GM21360 (cell line): ENCODE results near the gene DNAJC30.

Experiments used
- ATAC-seq: cut with Tn5 transposase; IDR thresholded peaks from one replicate; pipeline ENCODE4 v1.9.1; 2021; ENCODE audit warnings: mild to moderate bottlenecking, moderate library complexity; ENCODE audit not compliant: unreplicated experiment

Gene DNAJC30

DNA sequence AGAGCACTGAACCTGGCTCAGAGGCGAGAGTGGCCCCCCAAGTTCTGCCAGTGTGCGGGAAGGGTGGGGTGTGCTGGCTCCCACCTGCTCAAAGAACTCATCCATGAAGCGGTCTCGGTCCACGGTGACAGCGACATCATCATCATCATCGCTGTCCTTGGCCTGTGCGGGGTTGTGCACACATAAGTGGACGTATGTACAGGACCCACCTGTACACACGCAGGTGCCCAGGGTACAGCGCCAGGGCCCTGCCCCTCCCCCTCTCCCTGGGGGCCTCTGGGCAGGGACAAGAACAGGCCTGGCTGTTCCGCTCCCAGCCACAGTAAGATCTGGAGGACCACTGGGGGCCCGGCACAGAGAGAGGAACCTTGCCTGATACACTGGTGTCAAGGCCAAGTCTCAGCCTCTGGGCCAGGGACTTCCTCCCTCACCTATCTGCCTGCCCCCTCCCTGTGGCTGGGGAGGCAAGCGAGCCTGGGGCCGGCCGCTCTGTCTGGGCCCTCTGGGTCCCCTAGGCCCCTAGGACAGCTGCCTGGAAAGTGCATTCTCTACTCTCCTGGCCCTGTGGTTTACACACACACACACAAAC lies 25.8 kb upstream of the DNAJC30 start:
- ATAC-seq, result no peak

- ATAC-seq, result no peak
Measured at GRCh38 chr7:73707045-73707631, 23.9 kb upstream of the DNAJC30 start.

DNA sequence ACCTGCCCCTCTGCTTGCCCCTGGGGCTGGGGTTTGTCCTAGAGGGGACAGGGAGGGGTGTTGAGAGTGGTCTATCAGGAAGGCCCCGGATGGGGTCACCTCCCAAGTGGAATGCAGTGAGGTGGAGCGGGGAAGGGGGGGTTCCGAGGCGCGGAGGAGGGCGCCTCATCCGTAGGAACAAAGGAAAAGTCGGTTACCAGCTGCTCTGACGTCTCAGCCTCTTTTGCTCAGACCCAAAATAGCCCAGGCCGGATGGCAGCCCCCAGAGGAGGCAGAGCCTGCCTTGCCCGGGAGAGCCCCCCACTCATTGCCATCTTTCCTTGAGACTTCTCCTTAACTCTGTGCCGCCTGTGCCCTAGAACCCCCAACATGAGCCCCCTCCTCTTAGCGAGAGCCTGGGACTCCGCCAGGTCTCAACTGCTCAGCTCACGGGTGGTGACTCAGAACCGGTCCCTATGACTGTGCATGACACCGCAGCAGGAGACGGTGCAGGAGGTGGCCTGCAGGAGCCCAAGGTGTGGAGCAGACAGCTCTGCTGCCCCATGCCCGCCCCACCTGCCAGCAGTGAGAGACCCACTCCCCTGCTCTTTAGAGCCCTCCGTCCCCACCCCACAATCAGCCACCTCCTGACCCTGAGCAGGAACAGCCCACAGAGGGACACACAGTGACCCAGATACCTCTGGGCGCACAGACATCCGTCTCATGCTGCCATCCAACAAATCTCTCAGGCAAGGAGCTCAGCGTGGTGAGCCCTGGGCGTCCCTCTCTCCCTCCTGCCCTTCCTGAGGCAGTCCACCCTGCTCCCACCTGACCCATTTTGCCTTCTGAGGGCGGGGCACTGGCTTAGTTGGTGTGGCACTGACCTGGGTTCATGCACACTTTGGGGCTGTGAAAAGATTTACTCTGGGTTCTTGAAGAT lies 23.1 kb upstream of the DNAJC30 start:
- no peak for ATAC-seq

GRCh38 chr7:73705551-73705920 lies 22.3 kb upstream of the DNAJC30 start:
- no peak for ATAC-seq

- ATAC-seq, result no peak
Measured at GRCh38 chr7:73704640-73705550, 21.6 kb upstream of the DNAJC30 start.

GRCh38 chr7:73703757-73704639 lies 20.7 kb upstream of the DNAJC30 start:
- ATAC-seq, result no peak

DNA sequence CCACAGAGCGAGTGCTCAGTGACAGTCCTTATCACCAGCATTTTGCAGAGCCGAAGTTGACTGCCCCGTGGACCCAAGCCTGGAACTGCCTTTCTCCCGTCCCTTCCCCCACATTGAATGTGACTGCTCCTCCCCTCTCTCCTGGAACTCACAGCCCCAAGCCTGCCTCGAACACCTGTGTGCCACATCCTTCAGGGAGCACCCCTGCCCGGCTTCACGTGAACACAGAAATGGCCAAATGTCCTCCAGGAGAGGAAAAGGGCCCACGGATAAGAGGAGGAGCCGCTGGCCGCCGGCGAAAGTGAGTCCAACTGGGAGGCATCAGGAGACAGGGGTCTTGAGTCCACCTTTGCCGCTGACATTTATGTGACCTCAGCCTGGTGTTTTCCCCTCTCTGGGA lies 20.0 kb upstream of the DNAJC30 start:
- ATAC-seq, result no peak

- ATAC-seq, result no peak
Measured at GRCh38 chr7:73702665-73703064, 19.4 kb upstream of the DNAJC30 start.

GRCh38 chr7:73702226-73702625 lies 19.0 kb upstream of the DNAJC30 start:
- ATAC-seq, result no peak

DNA sequence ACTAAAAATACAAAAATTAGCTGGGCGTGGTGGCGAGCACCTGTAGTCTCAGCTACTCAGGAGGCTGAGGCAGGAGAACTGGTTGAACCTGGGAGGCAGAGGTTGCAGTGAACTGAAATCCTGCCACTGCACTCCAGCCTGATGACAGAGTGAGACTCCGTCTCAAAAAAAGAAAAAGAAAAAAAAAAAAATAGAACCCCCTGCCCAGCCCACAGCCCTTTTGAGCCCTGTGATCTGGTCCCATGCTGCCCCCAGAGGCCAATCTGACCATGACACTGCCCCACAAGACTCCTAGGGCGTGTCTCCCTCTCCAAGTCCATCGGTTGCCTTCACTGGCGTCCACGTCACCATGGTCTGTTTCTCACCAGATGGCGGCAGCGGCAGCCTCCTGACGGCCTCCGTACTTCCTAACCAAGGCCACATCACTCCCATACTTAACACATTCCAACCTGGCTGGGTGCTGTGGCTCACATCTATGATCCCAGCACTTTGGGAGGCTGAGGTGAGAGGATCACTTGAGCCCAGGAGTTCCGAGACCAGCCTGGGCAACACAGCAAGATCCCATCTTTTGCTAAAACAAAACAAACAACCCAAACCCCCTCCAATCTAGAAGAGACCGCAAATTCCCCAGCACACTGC lies 18.2 kb upstream of the DNAJC30 start:
- ATAC-seq, result no peak

DNA sequence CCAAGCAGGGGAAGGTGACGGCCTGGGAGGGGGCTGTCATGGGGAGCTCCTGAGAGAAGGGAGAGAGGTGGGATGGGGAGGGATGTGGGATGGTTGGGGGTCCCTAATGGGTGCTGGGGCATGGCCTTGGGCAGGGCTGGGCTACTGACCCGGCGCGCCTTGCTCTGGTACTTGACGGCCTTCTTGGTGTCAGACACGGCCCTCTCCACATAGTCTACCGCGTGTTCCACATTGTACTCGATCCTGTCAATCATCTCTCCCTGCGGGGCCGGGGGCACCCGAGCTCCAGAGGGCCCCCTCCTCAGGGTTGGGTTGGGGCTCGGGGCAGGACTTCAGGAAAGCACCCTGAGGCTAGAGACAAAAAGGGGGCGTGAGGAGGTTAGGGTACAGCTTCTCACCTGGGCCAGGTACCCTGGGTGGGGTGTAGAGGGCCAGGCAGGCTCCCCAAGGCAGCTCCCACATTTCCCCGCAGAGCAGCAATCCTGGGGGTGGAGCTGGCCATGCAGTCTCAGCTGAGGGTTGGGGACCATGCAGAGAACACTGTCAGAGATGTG lies 17.4 kb upstream of the DNAJC30 start:
- no peak for ATAC-seq

GRCh38 chr7:73700069-73700423 lies 16.8 kb upstream of the DNAJC30 start:
- no peak for ATAC-seq

DNA sequence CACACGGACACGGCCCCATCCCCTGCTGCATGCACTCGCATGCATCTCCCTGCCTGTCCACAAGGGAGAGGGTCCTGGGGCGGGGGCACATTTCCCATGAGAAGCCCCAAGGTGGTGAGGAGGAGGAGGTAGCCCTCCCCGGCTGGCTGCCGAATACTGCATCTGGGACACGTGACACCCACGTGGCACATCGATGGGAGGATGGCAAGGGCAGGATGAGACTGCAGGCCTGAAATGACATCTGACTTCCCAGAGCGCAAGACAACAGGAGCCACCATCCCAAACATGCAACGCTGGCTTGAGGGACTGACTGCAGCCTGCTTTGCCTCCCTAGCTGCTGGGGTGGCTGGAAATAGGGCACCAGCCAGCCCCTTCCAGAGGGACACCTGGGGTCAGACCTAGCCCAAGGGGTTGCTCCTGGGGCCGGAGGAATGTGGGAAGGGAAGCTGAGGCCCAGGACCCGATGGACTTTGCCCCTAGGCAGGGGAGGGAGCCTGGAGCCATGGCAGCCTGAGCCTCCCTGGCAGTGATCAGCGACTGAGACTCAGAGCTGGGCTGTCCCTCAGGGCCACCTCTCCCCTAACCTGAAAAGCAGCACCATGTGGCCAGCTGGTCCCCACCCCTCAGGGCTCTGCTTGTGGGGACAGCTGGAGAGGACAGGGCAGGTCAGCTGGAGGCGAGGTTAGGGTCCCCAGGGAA lies 16.3 kb upstream of the DNAJC30 start:
- ATAC-seq, result no peak

GRCh38 chr7:73698410-73698809 lies 15.2 kb upstream of the DNAJC30 start:
- no peak for ATAC-seq

DNA sequence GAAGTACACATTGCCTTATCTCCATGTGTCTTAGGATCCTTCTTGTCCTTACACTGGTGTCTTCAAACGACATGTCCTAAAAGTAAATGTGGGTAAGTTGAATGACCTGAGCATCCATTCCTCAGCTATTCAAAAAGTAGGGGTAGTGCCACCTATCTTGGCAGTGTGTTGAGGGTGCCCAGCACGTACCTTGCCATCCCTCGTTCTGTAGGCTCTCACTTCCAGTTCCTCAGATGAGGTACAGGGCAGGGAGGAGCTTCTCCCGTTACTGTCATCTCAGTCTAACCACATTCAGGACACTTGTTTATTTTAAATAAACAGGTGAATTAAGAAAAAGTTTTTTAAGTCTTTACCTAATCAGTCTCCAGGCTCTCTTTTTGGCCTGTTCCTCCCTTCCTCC lies 13.1 kb upstream of the DNAJC30 start:
- no peak for ATAC-seq

DNA sequence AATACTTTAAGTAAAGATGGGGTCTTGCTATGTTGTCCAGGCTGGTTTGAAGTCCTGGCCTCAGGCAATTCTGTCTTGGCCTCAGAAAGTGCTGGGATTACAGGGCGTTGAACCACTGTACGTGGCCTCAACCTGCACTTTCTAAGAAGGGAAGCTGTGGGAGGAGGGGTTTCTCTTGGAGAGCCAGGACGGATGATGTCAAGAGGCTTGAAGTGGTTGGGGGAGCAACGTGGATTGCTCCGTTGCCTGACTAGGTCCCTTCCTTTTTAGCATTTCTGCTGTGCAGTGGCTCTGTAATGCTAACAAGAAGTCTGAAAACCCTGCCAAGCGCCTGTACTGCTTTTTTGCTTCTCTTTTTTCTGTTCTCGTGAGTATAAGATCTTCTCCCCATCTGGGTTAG lies 7.4 kb upstream of the DNAJC30 start:
- ATAC-seq, result no peak

GRCh38 chr7:73688288-73688687 lies 5.0 kb upstream of the DNAJC30 start:
- ATAC-seq, result no peak

DNA sequence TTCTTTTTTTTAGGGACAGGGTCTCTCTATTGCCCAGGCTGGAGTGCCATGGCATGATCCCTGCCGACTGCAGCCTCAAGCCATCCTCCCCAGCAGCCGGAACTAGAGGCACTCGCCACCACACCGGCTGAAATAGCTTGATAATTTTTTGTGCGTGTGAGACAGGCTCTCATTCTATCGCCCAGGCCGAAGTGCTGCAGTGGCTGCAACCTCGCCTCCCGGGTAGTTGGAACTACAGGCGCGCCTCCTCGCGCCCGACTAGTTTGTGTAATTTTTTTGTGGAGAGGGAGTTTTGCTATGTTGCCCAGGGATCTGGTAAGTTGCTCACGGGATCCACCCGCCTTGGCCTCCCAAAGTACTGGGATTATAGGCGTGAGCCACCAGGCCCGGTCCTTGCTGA lies 2.1 kb upstream of the DNAJC30 start:
- ATAC-seq, result no peak
